Measurements from ENCODE around the gene SP100. TPM values are rescaled to one million over a fixed set of nuclear protein-coding genes. Genes with fewer than 3 reads are reported as not detected.

The SP100 gene
- total and polyA plus RNA-seq, 2 of the 13 experiments (the other 11 are each of a cell fraction or from before 2014, with no cell fraction given), result 12.6 to 16.5 TPM

DNA sequence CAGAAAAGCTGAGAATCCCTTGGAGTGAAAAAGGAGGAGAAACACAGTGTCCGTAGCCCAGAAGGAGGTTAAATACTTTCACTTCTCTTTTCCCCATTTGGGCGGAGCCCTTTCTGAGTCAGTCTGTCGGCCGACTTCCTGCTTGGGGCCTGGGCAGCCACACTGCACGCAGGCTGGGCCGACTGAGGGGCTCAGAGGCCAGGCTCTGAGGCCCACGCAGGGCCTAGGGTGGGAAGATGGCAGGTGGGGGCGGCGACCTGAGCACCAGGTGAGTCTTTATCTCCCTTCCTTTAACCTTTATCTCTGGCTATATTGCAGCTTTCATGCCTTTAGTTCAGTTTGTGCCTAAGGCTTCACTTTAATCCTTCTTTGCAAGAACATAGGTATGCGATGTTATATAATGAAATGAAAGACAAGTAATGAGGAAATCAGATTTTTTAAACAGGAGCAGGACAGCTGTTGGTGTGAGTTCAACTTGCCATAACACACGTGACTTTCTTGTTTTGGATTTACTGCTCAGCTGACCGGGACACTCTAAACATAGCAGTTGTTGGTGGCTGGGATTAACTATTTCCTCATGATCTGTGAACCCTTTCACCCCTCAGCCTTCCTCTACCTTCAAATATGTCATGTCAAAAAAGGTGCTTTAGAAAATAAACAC lies at the start of gene SP100 (continued):
- TF ChIP-seq, protein P1, sequence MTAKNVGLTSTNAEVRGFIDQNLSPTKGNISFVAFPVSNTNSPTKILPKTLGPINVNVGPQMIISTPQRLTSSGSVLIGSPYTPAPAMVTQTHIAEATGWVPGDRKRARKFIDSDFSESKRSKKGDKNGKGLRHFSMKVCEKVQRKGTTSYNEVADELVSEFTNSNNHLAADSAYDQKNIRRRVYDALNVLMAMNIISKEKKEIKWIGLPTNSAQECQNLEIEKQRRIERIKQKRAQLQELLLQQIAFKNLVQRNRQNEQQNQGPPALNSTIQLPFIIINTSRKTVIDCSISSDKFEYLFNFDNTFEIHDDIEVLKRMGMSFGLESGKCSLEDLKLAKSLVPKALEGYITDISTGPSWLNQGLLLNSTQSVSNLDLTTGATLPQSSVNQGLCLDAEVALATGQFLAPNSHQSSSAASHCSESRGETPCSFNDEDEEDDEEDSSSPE (CRISPR knock-in tag; IDR thresholded peaks at IDR 0.05), result no peak
- TF ChIP-seq SP5 (CRISPR knock-in tag; IDR thresholded peaks at IDR 0.05; ENCODE audit: borderline replicate concordance, low read depth), result peak; percentile 85
- TF ChIP-seq MXI1 (IDR thresholded peaks at IDR 0.05; ENCODE audit: borderline replicate concordance, low read depth, low read length), result peak; percentile 29; the same call in 1 of the 3 replicates
- TF ChIP-seq ZMYM4 (CRISPR knock-in tag; IDR thresholded peaks at IDR 0.05), result peak; percentile 84
- TF ChIP-seq ZNF136 (CRISPR knock-in tag; IDR thresholded peaks at IDR 0.05; ENCODE audit: low read depth), result no peak
- TF ChIP-seq POGZ (CRISPR knock-in tag; IDR thresholded peaks at IDR 0.05), result 0 out of 2 replicates have a peak, but pooled peaks have one; percentile 65
- no peak for TF ChIP-seq RELA (CRISPR knock-in tag; IDR thresholded peaks at IDR 0.05)
- TF ChIP-seq RFX5 (IDR thresholded peaks at IDR 0.05; ENCODE audit: low read depth, low read length), result no peak
- TF ChIP-seq ATAD3A (CRISPR knock-in tag; IDR thresholded peaks at IDR 0.05), result no peak
- no peak for TF ChIP-seq RFXANK (CRISPR knock-in tag; IDR thresholded peaks at IDR 0.05)
- no peak for TF ChIP-seq TBX3 (IDR thresholded peaks at IDR 0.05; ENCODE audit: borderline replicate concordance)
- no peak for TF ChIP-seq RBAK (CRISPR knock-in tag; IDR thresholded peaks at IDR 0.05)
- peak; percentile 87 for TF ChIP-seq KMT2B (CRISPR knock-in tag; IDR thresholded peaks at IDR 0.05)
- TF ChIP-seq ZNF562 (CRISPR knock-in tag; IDR thresholded peaks at IDR 0.05; ENCODE audit: borderline replicate concordance), result no peak
- TF ChIP-seq ZSCAN21 (CRISPR knock-in tag; IDR thresholded peaks at IDR 0.05; ENCODE audit: borderline replicate concordance), result no peak; the same call in 1 of the 2 replicates
- no peak for TF ChIP-seq ZNF207 (IDR thresholded peaks at IDR 0.05; ENCODE audit: borderline replicate concordance)
- TF ChIP-seq, protein P2, sequence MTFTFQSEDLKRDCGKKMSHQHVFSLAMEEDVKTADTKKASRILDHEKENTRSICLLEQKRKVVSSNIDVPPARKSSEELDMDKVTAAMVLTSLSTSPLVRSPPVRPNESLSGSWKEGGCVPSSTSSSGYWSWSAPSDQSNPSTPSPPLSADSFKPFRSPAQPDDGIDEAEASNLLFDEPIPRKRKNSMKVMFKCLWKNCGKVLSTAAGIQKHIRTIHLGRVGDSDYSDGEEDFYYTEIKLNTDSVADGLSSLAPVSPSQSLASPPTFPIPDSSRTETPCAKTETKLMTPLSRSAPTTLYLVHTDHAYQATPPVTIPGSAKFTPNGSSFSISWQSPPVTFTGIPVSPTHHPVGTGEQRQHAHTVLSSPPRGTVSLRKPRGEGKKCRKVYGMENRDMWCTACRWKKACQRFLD (CRISPR knock-in tag; IDR thresholded peaks at IDR 0.05; ENCODE audit: borderline replicate concordance), result no peak
- no peak for TF ChIP-seq SMARCC2 (IDR thresholded peaks at IDR 0.05)
- peak; percentile 61; the same call in 1 of the 2 replicates for TF ChIP-seq GFI1 (CRISPR knock-in tag; IDR thresholded peaks at IDR 0.05; ENCODE audit: borderline replicate concordance)
- TF ChIP-seq GZF1 (CRISPR knock-in tag; IDR thresholded peaks at IDR 0.05), result no peak
- peak; percentile 58; the same call in 1 of the 2 replicates for TF ChIP-seq RXRA (CRISPR knock-in tag; IDR thresholded peaks at IDR 0.05)
- no peak for TF ChIP-seq HHEX (CRISPR knock-in tag; IDR thresholded peaks at IDR 0.05)
- TF ChIP-seq NRL (CRISPR knock-in tag; IDR thresholded peaks at IDR 0.05; ENCODE audit: borderline replicate concordance), result no peak
- TF ChIP-seq, protein P3, sequence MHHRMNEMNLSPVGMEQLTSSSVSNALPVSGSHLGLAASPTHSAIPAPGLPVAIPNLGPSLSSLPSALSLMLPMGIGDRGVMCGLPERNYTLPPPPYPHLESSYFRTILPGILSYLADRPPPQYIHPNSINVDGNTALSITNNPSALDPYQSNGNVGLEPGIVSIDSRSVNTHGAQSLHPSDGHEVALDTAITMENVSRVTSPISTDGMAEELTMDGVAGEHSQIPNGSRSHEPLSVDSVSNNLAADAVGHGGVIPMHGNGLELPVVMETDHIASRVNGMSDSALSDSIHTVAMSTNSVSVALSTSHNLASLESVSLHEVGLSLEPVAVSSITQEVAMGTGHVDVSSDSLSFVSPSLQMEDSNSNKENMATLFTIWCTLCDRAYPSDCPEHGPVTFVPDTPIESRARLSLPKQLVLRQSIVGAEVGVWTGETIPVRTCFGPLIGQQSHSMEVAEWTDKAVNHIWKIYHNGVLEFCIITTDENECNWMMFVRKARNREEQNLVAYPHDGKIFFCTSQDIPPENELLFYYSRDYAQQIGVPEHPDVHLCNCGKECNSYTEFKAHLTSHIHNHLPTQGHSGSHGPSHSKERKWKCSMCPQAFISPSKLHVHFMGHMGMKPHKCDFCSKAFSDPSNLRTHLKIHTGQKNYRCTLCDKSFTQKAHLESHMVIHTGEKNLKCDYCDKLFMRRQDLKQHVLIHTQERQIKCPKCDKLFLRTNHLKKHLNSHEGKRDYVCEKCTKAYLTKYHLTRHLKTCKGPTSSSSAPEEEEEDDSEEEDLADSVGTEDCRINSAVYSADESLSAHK (CRISPR knock-in tag; IDR thresholded peaks at IDR 0.05; ENCODE audit: borderline replicate concordance), result no peak
- peak; percentile 96 for TF ChIP-seq ELF3 (CRISPR knock-in tag; IDR thresholded peaks at IDR 0.05)
- no peak for TF ChIP-seq NR1H2 (CRISPR knock-in tag; IDR thresholded peaks at IDR 0.05; ENCODE audit: borderline replicate concordance, low read depth)

All from HepG2 (cell line).